B cell (primary cell): ENCODE data around the gene CEP85L.

Experiments used
- EZH2 ChIP-seq: IDR thresholded peaks from 2 replicates; pipeline ENCODE4 v1.6.1; 2012; ENCODE audit warnings: borderline replicate concordance, low read depth, mild to moderate bottlenecking, moderate library complexity, low read length; ENCODE audit not compliant: insufficient read depth, poor library complexity, severe bottlenecking
- TF ChIP-seq, protein P1 (sequence below): fragments of 200-600 bp; IDR thresholded peaks from one replicate; pipeline ENCODE4 v1.8.0; 2022; ENCODE audit warnings: antibody characterized with exemption, mild to moderate bottlenecking

DNA sequence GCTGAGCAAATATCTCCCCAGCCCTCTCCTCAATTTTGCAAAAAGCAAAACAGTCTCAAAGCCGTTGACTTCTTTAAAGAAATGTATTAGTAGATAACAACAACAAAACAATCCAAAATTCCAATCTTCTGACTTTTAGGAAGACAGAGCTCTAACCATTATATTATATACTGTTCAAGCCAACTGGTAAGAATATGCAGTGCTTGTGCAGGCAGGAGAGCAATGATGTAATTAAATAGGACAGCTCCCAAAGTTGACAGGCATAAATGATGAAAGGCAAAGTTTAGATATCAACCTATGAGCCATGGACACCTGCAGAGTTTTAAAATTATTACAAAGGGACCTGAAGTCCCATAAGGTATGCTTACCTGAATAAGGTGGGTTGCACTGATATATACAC lies 16.6 kb upstream of the CEP85L start:
- TF ChIP-seq, protein P1, sequence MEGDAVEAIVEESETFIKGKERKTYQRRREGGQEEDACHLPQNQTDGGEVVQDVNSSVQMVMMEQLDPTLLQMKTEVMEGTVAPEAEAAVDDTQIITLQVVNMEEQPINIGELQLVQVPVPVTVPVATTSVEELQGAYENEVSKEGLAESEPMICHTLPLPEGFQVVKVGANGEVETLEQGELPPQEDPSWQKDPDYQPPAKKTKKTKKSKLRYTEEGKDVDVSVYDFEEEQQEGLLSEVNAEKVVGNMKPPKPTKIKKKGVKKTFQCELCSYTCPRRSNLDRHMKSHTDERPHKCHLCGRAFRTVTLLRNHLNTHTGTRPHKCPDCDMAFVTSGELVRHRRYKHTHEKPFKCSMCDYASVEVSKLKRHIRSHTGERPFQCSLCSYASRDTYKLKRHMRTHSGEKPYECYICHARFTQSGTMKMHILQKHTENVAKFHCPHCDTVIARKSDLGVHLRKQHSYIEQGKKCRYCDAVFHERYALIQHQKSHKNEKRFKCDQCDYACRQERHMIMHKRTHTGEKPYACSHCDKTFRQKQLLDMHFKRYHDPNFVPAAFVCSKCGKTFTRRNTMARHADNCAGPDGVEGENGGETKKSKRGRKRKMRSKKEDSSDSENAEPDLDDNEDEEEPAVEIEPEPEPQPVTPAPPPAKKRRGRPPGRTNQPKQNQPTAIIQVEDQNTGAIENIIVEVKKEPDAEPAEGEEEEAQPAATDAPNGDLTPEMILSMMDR, result no peak
- TF ChIP-seq EZH2, result no peak
